Subcutaneous adipose tissue (tissue), 4 donors: ENCODE results near the gene INSM1. TPM values are rescaled to one million over a fixed set of nuclear protein-coding genes. Genes with fewer than 3 reads are reported as not detected.

Source experiments
- total RNA-seq, 4 donors: library from RNA; depleted of rRNA; stranded (reverse); fragments of >200 nt; gene quantifications; one replicate each; pipeline ENCODE4 v1.1.0, GENCODE V29; 2016
- TF ChIP-seq, protein P1 (sequence below): fragments of 450-650 bp; IDR thresholded peaks from one replicate; pipeline ENCODE4 v1.5.1; 2016; ENCODE audit warnings: low read depth, mild to moderate bottlenecking, control low read depth, antibody characterized with exemption, moderate library complexity

The INSM1 gene
- total RNA-seq, 4 donors from 2014 or later = 0.17 TPM; not detected in 3

DNA sequence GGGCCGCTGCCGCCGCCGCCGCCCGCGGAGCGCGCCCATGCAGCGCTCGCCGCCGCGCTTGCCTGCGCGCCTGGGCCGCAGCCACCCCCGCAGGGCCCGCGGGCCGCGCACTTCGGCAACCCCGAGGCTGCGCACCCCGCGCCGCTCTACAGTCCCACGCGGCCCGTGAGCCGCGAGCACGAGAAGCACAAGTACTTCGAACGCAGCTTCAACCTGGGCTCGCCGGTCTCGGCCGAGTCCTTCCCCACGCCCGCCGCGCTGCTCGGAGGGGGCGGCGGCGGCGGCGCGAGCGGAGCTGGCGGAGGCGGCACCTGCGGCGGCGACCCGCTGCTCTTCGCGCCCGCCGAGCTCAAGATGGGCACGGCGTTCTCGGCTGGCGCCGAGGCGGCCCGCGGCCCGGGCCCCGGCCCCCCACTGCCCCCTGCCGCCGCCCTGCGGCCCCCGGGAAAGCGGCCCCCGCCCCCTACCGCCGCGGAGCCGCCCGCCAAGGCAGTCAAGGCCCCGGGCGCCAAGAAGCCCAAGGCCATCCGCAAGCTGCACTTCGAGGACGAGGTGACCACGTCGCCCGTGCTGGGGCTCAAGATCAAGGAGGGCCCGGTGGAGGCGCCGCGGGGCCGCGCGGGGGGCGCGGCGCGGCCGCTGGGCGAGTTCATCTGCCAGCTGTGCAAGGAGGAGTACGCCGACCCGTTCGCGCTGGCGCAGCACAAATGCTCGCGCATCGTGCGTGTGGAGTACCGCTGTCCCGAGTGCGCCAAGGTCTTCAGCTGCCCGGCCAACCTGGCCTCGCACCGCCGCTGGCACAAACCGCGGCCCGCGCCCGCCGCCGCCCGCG lies 730 bp downstream of the INSM1 start:
- TF ChIP-seq, protein P1, sequence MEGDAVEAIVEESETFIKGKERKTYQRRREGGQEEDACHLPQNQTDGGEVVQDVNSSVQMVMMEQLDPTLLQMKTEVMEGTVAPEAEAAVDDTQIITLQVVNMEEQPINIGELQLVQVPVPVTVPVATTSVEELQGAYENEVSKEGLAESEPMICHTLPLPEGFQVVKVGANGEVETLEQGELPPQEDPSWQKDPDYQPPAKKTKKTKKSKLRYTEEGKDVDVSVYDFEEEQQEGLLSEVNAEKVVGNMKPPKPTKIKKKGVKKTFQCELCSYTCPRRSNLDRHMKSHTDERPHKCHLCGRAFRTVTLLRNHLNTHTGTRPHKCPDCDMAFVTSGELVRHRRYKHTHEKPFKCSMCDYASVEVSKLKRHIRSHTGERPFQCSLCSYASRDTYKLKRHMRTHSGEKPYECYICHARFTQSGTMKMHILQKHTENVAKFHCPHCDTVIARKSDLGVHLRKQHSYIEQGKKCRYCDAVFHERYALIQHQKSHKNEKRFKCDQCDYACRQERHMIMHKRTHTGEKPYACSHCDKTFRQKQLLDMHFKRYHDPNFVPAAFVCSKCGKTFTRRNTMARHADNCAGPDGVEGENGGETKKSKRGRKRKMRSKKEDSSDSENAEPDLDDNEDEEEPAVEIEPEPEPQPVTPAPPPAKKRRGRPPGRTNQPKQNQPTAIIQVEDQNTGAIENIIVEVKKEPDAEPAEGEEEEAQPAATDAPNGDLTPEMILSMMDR = no peak

DNA sequence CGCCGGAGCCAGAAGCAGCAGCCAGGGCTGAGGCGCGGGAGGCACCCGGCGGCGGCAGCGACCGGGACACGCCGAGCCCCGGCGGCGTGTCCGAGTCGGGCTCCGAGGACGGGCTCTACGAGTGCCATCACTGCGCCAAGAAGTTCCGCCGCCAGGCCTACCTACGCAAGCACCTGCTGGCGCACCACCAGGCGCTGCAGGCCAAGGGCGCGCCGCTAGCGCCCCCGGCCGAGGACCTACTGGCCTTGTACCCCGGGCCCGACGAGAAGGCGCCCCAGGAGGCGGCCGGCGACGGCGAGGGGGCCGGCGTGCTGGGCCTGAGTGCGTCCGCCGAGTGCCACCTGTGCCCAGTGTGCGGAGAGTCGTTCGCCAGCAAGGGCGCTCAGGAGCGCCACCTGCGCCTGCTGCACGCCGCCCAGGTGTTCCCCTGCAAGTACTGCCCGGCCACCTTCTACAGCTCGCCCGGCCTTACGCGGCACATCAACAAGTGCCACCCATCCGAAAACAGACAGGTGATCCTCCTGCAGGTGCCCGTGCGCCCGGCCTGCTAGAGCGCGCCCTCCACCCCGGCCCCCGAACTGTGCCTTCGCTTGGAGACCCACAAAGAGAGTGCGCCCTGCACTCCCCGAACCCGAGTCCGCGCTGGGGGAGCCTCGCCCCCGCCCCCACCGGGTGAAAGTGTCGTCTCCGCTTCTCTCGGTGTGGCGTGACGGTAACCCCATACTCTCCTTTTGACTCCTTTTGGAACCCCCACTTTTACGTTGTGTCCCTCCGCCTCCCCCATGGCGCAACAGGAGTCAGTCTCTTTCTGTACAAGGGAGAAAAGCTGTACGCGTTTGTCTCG lies 1.6 kb downstream of the INSM1 start:
- TF ChIP-seq, protein P1 = no peak

DNA sequence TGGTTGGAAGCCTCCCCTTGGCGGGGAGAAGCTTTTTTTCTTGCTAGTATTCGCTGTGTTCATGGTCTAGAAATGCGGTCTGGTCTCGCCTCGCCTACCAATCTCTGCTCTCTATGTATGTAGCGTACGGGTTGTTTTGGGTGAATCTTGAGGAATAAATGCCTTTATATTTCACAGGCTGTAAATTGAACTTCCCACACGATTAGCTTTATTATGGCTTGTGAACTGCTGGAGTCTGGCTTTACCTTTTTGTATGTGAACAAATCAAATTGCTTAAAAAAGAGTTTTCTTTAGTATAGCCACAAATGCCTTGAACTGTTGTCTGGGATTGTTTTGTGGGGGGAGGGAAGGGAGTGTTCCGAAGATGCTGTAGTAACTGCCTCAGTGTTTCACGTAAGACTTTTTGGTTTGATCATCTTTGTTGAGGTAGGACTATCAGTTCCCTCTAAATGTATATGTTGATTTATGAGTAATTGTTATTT lies 2.2 kb downstream of the INSM1 start:
- TF ChIP-seq, protein P1 = no peak

DNA sequence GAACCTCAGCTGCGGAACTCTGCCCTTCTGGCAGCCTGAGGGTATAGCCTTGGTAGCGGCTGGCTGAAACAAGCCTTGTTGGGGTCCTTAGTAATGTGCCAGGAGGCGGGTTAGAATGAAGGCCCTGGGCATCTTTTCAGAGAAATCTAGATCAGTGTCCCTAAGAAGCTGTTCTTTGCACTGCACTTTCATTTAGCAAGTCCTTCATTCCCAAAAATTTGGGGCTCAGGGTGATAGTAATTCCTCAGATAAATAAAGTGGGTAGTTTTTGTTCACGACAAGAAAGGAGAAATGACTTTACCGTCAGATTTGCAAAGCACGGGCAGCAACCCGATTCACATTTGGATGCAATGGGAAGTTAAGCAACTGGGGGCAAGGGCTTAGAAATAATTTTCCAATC lies 3.2 kb downstream of the INSM1 start:
- TF ChIP-seq, protein P1 = no peak

DNA sequence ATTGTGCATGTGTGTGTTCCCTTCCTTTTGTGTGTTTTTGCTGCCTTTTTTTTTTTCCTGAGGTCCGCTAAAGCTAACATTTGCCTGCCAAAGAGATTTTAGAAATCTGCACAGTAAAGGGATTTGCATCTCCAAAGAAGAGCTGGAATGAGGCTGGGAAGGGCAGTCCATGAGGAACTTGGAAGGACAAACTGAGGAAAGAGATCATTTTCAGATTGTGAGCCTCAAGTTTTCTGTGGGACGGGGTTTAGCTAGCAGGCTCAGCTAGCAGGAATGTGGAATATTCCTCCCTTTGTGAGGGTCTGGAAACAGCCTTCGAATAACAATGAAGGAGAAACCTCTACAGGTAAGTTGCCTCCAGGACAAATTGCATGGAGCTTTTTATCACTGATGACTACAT lies 3.8 kb downstream of the INSM1 start:
- TF ChIP-seq, protein P1 = no peak

DNA sequence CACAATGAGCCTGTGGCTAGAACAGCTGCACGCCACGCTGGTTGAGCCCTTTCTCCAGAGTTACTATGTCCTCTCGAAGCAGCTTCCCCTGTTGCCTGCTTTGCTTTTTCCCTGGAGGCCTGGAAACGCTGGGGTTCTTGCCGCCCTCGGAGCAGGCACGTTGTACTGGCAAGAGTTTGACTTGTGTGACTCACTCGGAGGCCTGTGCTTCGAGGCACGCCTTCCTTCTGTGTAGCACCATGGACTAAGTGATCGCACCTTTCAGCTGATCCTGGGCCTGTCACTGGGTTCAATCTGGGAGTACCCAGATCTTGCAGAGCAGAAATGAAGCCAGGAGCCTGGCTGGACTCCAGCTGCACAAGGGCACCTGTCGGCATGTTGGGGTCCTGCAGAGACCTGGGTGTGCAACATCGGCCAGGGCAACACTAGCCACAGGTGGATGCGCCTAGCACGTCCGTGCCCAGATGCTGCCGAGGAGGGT lies 5.2 kb downstream of the INSM1 start:
- TF ChIP-seq, protein P1 = no peak

DNA sequence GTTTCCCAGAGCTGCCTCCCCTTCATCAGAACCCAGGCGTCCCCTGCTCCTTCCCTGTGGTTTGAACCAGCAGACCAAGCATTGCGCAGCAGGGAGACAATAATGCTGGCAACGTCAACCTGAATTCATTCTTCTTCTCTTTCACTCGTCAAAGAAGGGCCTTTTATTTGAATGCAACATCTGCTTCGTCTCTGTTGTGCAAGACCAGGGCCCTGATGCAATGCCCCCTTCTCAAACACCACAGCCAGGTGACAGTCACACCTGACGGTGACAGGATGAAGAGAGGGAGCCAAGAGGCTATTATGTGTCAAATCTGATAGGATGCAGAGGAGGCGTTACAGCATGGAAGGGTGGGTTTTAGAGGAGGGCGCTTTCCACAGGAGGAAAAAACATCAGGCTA lies 8.0 kb downstream of the INSM1 start:
- TF ChIP-seq, protein P1 = no peak
